NCI-H1436 treated with DMSO at 0.1 percent for 48 hours (cell line): Measurements from ENCODE around the gene SLC9A7.
"Not testable (repeated sequence)": the region's sequence is repeated elsewhere in the genome, so short reads cannot be mapped to it uniquely, and the experiment has no call there.

Experiments
- DNase-seq: peaks from one replicate; lab custom pipeline; 2025; lab: John Stamatoyannopoulos, UW

SLC9A7 gene

GRCh38 chrX:46754036-46754435, 4.9 kb downstream of the SLC9A7 start:
- DNase-seq = no peak

- no peak for DNase-seq
Observed at GRCh38 chrX:46750889-46751288, 8.0 kb downstream of the SLC9A7 start.

DNA sequence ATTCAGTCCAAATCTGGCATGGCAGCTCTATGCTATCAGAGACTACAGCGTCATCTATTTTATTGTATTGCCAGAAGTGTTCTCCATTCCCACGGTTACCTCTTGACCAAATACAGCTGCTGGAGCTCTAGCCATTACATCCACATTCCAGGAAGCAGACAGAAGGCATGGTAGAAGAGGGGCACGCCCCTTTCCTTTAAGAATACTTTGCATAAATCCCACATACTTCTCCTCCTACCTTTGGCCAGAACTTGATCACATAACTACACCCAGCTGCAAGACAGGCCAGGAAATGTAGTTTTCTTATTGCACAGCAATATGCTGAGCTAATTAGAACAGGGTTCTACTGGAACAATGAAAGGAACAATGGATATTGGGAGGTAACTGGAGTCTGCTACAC, 14.9 kb downstream of the SLC9A7 start:
- DNase-seq = no peak

- DNase-seq = no peak
Observed at GRCh38 chrX:46743046-46743445, 15.9 kb downstream of the SLC9A7 start.

DNA sequence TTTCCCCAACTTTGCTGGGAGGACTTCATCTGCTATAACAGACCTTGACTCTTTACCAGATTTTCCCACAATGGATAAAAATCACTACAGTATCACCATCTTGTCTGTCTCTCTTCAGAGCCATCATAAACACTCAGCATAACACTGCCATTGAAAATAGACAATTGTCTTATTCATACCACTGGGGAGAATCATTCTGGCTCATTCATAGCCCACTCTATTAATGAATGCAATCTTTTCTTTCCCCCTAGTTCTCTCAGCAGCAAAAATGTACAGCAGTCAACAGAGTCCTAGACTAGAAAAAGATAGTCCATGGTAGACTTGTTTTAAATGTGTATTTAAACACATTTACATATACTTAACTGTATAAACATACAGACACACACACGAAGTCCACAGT, 19.2 kb downstream of the SLC9A7 start:
- DNase-seq = no peak

DNA sequence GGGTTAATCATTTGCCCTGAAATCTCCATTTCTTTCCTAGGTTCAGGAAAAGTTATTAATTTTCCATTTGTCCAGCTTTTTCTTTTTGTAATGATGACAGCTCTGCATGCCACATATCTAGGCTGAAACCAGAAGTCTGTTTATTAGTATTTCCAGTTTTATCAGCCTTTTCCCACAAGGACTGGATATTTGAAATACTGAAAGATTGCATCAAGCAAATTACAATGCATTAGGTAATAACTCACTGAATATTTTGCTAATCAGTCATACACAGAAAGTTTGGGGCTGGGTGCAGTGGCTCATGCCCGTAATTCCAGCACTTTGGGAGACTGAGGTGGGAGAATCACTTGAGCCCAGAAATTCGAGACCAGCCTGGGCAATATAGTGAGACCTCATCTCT, 21.5 kb downstream of the SLC9A7 start:
- DNase-seq = no peak

- no peak for DNase-seq
Observed at GRCh38 chrX:46737041-46737440, 21.9 kb downstream of the SLC9A7 start.

- no peak for DNase-seq
Observed at GRCh38 chrX:46735622-46736021, 23.3 kb downstream of the SLC9A7 start.

DNA sequence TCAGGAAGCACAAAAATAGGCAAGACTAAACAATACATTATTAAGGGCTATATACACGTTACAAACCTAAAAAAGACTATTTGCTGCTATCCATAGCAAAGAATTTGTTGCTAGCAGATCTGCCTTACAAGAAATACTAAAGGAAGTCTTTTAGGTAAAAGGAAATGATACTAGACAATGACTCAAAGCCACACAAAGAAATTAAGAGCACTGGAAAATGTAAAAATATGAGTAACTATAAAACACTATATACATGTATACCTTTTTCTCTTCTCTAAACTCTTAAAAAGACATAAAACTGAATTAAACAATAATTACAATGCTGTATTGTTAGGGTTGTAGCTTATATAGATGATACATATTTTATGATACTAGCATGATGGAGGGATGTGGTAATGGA, 25.7 kb downstream of the SLC9A7 start:
- DNase-seq = no peak

- DNase-seq = no peak
Observed at GRCh38 chrX:46730765-46731164, 28.2 kb downstream of the SLC9A7 start.

DNA sequence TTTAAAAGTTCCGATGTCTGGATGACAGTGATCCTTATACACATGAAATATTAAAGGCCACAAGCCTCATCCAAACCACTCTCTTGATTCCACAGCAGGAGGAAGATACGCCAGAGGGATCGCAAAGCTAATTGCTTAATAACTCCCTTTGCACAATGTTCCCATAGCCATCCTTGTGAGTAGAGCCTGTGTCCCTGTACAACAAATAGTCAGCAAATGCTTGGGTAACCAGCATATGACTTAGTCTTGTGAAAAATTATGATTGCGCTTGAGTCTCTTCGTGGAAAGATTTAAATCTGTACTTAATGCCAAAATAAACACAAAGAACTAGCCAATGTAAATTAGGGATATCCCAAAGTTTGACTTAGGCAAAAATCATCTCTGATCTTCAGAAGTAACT, 31.5 kb downstream of the SLC9A7 start:
- DNase-seq = no peak

GRCh38 chrX:46723569-46723927, 35.4 kb downstream of the SLC9A7 start:
- DNase-seq = not testable (repeated sequence)

DNA sequence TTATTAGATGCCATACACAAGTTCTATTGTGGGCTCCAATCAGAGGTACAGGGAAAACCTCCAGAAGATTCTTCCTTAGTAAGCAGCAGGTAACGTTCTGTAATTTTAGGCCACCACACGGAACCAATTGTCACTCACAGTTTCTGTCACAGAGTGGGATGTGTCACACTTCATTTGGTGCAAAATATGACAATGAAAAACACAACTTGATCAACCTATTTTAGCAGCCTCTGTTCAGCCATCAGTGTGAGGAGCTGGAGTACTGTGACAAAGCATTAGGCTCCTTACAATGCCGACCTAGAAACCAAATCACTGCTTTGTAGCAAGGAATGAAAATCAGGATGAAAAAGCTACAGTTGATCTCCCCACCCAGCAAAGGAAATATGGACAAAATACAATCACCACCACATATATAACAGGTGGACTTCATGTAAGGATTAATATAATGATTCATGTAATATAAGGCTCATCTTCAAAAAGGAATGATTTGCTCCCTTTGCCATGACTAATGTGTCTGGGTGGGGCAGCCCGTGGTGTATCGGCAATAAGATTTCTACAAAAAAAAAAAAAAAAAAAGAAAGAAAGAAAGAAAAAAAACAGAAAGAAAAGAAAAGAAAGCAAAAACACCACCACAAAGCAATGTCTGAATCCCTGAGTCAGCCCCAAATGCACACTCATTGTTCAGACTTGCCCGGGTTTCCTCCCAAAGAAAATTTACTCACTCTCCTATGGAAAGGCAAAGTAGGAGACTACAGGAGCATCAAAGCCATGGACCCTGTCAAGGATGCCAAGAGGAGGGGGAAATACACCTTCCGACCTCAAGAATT, 36.0 kb downstream of the SLC9A7 start:
- no peak for DNase-seq

GRCh38 chrX:46716796-46717195, 42.1 kb downstream of the SLC9A7 start:
- no peak for DNase-seq

GRCh38 chrX:46715997-46716396, 42.9 kb downstream of the SLC9A7 start:
- DNase-seq = no peak

- DNase-seq = no peak
Observed at GRCh38 chrX:46715530-46715929, 43.4 kb downstream of the SLC9A7 start.

- DNase-seq = no peak
Observed at GRCh38 chrX:46713672-46714490, 45.0 kb downstream of the SLC9A7 start.

GRCh38 chrX:46712764-46713163, 46.2 kb downstream of the SLC9A7 start:
- DNase-seq = no peak

DNA sequence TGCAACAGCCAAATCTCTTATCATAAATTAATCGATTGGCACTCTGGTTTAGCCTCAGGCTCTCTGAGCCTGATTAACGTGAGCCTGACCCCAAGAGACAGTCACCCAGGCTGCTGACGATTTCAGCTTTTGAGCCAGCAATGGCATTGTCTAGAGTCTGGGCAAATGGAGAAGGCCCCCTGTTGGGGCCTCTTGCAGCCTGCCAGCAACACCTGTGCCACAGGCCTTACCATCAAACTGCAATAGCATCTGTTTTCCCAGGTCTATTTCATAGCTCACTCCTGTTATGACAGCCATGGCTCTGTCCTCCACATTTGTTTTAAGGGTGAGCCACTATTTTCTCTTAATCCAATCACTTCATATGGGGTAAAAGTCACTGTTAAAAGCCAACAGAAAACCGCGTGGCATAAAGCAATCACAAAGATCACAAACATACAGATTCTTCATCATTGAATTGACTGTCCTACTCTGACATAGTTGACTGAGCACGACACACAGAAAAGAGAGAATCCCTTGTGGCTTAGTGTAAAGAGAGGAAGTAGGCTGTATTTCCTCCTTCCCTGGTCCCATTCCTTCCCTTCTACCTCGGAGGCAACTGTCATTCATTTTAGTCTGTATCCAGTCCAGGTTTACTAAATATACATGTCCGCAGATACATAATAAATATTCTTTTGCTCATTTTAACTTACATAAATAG, 47.8 kb downstream of the SLC9A7 start:
- DNase-seq = no peak

DNA sequence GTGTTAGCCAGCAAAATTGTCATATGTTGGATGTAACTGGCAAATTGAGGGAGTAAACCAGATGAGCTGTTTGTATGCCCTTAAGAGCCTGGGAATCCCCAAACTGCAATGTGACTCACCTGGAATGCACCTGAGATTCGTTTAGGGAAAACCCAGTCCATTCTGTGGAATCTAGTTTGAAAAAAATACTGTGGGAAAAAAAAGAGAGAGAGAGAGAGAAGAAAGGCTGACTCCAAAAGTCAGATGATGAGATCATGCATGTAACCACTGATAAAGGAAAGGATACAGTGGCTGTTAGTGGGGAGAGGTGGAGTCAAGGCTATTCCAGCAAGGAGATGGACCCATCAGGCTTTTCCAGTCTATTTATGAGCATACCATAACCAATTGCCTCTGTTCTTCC, 48.5 kb downstream of the SLC9A7 start:
- DNase-seq = no peak

DNA sequence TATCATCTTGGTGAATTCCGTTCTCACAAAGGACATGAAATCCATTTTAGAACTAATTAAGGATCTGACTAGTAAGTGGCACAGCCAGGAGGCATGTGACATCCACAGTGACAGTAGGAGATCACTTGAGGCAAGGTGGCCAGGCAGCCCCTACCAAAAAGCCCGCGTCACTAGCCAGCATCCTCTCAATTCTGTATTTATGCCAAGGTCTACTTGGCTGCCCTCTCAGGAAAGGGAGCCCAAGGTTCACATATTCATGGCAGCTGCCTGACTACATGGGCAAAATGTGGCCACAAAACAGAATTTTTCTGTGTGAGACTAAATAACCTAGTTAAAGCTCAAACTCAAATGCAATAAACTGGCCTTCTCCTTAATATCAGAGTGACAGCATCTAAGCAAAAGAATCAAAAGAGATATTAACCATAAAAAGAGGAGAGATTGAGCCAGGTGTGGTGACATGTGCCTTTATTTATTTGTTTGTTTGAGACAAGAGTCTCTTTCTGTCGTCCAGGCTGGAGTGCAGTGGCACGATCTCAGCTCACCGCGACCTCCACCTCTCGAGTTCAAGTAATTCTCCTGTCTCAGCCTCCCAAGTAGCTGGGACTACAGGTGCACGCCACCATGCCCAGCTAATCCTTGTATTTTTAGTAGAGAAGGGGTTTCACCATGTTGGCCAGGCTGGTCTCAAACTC, 51.5 kb downstream of the SLC9A7 start:
- DNase-seq = no peak

GRCh38 chrX:46704767-46705386, 54.0 kb downstream of the SLC9A7 start:
- DNase-seq = no peak
